Measurements from ENCODE around the gene ARHGEF12.

ARHGEF12 gene

DNA sequence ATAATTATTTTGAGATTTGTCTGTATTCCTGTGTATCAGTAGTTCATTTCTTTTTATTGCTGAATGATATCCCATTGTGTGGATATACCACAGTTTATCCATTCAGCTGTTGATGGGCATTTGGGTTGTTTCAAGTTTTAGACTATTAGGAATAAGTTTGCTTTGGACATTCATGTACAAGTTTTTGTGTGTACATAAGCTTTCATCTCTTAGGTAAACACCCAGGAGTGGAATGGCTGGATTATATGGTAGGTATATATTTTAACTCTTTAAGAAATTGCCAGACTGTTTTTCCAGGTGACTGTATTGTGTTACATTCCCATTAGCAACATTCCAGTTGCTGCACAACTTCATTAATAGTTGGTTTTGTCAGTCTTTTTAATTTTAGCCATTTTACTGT is 52.0 kb downstream of the ARHGEF12 start:
- DNase-seq: no peak

DNA sequence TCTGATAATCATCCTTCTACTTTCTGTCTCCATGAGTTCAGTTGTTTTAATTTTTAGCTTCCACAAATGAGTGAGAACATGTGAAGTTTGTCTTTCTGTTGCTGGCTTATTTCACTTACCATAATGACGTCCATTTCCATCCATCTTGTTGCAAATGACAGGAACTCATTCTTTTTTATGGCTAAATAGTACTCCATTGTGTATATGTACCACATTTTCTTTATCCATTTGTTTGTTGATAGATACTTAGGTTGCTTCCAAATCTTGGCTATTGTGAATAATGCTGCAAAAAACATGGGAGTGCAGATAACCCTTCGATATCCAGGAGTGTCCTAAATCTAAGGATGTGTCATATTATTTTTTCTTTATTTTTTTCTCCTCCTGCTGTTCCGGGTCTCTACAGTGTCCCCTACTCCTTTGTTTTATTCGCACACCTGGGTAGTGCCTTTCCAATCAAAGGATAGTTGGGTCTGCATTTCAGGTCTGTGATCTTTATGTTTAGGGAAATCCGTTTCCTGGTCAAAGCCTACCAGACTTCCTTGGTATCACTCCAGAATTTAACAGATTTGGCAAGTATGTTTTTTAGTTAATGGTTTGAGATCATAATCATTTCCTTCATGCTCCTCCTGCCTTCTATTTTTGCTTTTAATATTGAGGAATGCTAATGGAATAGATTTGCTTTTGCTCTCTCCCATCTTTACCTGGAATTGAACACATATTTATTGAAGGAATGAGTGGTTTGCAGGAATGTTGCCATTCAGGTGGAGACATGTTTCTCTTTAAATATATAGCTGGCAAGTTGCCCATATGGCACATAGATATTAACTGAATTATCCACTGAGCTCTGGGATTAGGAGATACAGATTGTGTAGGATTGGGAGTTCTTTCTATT is 53.7 kb downstream of the ARHGEF12 start:
- DNase-seq: no peak

DNA sequence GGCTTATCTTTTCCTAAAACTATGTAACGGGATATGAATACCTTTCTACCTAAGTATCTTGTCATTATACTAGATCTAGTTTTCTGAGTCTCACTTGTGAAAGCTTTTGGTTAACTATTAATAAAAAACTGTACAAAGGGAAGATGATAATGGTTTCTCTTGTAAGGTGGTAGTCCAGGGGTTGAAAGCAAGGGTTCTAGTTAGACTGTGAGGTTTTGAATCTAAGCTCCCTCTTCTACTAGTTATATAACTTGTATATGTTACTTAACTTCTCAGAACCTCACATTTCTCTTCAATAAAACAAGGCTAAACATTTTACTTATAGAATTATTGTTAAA is 54.3 kb downstream of the ARHGEF12 start:
- DNase-seq: no peak

DNA sequence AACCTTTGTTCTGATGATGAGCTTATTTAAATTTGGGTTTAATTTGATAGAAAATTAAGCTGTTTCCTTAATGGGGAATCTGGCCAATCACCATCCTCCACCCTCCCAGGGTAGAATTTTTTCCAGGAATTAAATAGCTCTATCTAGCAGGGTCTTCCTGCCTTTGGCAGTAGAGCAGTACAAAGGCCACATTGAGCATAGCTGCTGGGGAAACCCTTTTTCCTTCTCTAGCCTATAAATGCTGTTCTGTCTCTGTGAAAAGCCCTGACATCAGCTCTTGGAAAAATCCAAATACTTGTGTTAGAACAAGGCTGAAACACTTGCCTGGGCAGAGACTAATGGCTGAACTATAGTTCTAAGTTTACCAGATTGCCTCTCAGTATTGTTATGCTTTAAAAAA is 55.1 kb downstream of the ARHGEF12 start:
- no peak for DNase-seq

DNA sequence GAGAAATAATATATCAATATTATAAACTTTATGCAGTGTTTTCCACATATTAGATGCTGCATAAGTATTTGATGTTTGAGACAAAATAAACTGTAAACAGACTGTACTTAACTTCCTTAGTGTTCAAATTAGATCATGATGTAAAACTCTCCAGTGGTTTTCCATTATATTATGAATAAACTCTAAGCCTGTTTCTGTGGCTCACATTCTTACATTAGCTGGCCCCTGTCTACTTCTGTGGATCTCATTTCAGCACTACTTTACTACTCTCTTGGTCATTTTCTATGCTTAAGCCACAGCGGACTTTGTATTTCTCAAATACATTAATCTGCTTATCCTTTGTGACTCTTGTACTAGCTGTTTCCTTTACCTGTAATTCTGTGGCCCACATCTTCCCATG is 55.6 kb downstream of the ARHGEF12 start:
- no peak for DNase-seq

DNA sequence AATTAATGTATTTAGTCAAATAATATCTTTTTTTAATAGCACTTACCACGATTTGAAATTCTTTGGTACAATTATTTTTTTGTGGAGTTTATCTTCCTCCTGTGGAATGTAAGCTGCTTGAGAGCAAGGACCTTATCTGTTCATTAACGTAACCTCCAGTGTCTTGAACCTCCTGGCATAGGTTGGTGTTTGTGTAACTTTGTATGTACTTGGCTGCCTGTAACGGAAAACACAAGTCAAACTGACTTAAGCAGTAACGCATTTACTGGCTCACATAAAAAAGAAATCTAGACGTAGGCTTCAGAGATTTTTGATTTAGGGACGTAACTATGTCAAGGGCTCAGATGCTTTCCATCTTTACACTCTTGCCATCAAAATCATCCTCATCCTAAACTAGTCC is 56.1 kb downstream of the ARHGEF12 start:
- DNase-seq: no peak

DNA sequence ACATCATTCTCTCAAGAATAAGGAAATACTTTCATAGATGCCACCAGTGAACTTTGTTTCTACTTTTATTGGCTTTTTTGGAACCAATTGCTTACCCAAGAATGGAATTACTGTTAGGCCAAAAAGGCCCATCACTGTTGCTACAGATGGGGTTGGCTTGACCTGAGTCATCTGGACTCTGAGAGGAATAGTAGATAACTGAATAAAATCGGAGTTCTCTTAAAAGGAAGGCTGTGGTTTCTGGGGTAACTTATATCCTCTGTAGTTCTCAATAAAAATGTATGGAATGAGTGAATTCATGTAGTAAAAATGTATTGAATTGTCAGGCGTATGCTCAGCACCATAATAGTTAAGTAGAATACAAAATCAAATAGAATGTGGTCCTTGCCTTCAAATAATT is 56.6 kb downstream of the ARHGEF12 start:
- no peak for DNase-seq

DNA sequence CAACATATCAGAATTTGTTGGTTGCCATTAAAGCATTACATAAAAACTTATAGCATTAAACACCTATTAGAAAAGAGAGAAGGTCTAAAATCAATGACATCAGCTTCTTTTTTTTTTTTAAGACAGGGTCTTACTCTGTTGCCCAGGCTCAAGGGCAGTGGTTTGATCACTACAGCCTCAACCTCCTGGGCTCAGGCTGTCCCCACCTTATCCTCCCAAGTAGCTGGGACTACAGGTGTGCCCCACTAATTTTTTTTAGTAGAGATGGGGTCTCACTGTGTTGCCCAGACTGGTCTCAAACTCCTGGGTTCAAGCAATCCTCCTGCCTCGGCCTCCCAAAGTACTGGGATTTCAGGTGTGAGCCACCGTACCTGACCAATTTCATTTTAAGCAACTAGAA is 57.9 kb downstream of the ARHGEF12 start:
- no peak for DNase-seq

DNA sequence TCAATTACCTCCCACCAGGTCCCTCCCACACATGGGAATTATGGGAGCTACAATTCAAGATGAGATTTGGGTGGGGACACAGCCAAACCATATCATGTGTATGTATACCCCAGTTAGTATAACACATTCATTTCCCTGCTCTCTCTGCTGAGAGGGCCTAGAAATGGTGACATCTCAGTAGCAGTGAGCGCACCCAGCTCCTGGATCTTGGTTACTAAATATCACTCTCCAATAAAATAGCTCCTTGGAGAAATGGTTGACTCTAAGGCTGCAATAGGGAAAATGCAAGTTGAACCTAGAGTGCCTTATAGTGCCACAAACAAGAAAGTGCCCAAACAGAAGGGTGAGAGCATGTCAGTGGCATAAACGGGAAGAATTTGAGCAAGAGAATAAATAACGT is 59.6 kb downstream of the ARHGEF12 start:
- DNase-seq: no peak

DNA sequence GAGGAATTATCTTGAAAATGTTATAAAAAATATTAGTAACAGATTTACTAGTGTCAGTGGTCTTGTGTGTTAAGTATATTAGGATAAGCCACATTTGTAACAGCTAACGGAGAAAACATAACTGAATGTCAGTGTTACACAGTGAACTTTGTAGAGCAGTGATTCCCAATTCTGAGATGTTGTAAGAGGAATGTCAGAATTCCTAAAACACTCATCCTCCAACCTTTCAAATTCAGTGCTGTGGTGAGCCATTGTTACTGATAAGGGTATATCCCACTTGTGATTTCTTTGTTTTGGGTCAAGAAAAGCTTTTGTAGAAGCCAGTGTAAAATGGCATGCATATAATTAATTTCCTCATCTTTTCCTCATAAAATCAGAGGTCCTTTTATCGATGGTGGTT is 61.9 kb downstream of the ARHGEF12 start:
- DNase-seq: no peak

DNA sequence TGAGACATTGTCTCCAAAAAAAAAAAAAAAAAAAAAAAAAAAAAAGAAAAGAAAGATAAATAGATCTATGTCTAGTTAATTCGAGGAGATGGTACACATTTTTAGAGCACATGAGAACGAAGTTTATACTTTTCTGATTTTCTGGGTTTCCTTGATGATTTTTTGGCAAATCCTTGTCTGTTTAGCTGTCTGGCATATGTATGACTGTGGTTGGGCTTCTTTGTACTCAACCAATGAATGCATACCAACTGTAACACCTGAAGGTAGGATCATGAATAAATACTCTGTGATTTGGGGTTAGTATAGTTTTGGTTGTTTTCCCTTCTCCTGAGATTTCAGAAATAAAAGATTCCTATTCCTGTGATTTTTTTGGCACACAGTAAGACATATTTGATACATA is 63.1 kb downstream of the ARHGEF12 start:
- no peak for DNase-seq

DNA sequence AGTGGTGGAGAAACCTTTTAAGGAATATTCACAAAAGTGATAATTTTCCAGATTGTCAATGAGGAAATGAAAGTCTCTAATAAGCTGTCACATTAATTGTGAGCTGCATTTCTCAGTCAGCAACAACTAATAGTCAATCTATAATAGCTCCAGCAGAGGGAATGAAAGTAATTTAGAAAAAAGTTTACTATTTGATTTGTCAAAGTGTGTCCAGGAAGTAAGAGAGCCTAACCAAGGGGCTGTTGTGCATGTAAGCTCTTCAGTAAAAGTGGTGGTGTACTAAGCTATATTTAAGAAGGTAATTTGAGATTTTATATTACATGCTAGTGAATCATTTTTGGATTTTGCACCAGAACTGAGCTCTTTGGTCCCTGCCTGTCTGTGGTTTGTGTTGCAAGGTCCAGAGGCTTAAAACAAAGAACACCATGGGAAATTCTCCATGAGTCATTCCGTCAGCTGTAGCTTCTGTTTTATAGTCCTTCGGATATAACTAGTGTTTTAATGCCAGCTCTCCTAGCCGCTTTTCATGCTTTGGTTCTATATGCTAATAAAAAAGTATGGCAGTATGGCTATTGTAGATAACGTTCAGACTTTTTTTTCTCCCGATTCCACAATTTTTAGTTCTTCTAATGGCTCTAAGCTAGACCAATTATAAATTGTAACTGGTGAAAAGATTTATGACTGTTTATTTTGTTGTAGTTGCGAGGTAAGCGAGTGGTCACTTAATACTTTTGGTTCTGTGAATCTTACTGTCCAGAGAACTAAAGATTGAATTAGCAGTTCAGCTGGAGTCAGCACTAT is 64.6 kb downstream of the ARHGEF12 start:
- no peak for DNase-seq

DNA sequence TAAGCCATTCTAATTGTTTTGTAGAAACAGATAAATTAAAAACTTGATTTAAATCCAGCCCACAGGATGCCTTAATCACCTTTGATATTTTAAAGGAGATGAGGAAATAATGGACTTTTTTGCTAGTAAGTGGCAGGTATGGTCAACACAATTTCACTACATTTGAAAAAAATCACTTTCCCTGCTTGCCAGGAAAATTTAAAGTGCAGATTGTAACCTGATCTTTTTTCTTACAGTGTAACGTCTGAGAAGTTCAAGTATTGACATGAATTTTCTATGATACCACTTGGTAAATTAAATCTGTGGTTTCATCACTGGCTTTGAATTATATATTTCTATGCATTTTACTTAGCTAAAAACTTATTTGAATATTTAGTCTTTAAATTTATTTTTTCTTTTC is 65.3 kb downstream of the ARHGEF12 start:
- DNase-seq: no peak

DNA sequence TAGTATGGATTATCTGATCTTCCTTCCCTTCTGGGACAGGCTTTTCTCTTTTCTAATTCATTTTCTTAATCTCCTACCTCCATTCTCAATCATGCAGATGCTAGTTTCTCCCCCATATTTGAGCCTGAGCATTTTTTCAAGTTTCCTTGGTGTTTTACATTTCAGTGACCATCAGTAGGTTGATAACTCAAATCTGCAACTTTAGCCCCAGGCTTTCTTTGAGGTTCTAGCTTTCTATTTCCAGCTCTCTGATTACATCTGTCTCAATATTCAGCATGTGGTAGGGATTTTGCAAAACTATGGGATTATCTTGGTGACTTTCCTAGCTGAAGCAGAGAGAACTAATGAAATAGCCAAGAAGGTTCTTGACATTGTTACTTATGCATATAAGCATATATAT is 67.8 kb downstream of the ARHGEF12 start:
- no peak for DNase-seq

DNA sequence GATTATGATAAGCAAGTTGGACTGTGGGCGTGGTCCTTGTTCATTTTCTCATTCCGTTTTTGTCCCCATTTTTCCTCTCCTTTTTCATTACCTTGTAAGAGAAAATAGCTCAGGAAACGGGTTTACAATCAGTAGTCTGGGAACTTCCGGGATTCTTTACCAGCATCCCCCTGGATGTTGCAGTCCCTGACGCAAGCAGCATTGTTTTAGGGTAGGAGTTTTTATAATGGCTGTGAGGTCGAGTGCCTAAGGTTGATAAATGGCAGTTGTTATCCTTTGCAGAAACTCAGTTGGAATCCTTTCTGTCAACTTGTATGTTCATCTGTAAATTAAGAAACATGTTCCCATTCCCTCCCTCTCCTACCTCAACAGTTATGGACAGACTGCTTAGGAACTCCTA is 68.3 kb downstream of the ARHGEF12 start:
- DNase-seq: no peak

DNA sequence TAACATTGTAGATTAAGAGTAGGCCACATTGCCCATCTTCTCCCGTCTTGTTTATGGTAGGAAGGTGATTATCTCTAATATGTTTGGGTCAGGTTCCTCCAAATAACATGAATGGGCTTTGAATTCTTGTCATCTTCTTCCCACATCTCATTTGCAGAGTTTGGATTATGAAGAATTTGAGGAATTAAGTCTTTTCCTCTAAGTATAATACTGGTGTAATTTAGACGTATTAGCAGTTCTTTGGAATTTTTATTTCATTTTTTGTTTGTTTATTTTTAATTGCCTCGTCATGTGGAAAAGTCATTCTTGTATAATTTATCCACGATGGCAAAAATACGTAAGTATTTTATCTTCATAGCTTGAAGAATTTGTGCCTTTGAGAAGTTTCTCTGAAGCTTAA is 73.4 kb downstream of the ARHGEF12 start:
- no peak for DNase-seq

DNA sequence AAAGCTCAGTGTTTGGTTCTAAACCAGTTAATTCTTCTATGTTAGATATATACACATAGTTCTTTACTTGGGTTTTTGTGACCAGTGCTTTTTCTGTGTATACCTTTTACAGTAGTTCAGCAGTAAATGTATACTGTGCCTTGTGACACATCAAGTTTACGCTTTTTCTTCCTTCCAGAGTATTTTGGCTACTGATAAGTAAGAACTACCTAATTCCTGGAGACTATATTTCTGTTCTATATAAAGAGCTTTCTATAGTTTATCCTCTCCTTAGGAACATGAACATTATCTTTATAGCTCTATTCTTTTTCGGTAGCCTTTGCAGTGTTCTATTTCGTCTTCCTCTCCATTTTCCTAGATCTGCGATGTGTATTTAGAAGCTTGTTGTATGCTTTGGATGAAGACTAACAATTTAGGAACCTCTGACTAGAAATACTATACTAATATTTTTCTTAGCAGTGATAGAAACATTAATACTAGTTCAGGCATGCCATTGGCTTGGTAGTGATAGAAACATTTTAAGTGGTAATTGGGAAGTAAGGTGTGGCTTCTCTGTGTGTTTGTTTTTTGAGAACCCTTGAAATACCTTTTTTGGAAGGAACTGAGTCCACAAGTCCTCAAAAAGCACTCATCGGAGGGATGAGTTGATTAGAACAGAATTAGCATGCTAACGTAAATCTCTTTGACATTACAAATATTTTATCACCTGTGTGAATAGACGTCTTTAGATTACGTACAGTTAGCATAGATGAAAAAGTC is 74.6 kb downstream of the ARHGEF12 start:
- no peak for DNase-seq

DNA sequence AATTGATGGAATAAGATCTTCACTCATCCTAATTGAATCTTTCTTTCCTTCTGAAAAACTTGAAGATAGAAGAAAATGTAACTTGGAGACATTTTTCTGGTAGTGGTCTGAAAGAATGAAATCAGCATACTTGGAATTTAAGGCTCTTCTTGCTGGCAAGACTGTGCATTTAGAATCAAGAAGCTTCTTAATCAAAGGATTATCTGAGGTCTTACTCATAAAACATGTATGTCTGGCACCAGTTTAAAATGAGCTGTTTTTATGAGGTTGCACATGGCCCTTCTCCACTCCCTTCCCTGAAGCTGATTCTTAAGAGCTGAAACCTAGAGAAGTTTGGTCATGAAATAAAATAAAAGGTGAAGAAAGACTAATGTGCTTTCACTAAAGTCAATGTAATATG is 77.3 kb downstream of the ARHGEF12 start:
- DNase-seq: no peak

DNA sequence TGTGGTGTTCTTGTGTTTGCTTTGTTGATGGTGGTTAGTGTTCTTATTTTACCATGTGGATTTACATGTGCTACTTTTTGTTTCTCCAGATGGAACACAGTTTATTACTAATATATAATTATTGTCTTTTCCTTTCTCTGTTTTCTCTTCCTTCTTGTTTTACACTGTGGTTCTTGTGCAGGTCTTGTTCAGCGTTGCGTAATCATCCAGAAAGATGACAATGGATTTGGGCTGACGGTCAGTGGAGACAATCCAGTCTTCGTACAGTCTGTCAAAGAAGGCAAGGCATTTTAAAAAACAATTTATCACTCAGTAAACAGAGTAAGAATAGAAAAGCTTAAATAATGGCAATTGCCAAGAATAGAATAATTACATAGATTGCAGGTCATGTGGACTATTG is 84.4 kb downstream of the ARHGEF12 start:
- DNase-seq: no peak

DNA sequence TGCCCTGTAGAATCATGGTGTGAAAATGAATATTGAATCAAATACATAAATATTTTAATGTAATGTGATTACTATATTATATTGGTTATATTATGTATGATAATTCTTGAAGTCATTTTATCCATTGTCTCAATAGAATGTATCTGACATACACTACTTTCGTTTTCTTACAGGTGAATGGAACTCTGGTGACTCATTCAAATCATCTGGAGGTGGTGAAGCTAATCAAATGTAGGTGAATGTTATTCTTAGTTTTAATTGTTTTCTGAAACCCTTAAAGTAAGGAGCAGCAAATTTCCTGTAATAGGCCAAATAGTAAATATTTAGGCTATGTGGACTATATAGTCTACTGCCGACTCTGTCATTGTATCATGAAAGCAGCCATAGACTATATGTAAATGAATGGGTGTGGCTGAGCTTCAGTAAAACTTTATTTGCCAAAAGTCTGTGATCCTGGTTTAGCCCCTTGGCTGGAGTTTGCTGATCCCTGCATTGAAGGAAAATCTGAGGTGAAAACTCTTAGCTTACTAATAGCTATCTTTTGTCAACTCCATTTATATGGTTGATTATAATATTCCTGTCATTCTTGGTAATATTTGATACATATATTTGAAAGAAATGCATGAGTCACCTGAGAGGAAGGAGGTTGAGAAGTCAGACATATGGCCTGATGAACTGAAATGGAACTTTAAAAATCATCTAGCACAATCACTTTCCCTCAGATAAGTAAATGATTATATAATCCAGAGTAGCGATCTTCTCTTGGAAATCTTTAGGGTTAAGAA is 88.2 kb downstream of the ARHGEF12 start:
- DNase-seq: no peak

DNA sequence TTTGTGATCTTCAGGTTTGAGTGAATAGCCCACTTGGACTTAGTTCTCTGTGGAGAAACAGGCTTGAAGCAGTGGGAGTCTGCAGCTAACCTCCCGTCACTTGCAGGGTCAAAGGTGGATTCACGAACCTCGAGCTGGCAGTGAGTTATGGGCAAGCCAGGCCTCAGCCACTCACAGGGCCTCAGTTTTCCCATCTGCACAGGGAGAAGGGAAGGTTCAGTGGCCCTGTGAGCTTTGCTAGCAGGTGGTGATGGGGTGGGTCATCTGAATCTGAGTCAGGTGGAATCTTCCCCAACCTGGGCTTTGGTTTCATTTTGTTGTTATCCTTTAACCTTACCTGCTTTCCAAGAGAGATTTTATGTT is 88.7 kb downstream of the ARHGEF12 start:
- DNase-seq: no peak

DNA sequence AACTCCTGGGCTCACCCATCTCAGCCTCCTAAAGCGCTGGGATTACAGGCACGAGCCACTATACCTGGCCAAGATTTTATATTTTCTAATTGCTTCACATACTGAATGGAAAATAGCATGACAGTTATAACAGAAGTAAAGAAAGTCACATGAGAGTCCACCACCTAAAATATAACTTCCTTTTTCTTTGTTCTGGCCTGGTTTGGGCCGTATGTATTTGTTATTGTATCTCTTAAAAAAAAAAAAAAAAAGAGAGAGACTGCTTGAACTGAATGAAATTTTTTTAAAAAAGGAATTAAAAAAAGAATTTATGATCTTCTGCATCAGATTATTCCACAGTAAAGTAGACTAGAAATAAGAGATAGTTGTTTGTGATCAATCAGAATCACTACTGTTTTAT is 89.3 kb downstream of the ARHGEF12 start:
- DNase-seq: no peak

DNA sequence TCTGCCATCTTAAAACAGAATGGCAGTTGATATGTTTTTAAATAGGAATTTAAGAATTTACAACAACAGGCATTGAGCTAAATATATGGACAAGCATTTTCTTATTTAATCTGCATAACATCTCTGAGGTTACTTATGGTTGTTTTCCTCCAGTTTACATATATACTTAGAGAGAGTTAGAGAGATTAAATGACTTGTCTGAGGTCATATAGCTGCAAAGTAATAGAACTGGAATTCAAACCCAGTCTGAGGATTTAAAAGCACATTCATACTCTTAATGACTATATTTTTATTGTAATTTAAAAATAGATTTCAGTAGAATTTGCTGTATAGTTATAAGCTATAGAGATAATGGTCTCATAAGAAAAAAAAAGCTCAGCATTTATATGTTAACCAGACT is 93.9 kb downstream of the ARHGEF12 start:
- no peak for DNase-seq
